GM19193 (cell line): ENCODE results near the gene RNF123.

Experiments used
- POLR2A ChIP-seq: IDR thresholded peaks from 4 replicates; pipeline ENCODE4 v1.6.1; 2011; ENCODE audit not compliant: insufficient read depth, insufficient read length; ENCODE audit errors: extremely low read depth

Gene RNF123

DNA sequence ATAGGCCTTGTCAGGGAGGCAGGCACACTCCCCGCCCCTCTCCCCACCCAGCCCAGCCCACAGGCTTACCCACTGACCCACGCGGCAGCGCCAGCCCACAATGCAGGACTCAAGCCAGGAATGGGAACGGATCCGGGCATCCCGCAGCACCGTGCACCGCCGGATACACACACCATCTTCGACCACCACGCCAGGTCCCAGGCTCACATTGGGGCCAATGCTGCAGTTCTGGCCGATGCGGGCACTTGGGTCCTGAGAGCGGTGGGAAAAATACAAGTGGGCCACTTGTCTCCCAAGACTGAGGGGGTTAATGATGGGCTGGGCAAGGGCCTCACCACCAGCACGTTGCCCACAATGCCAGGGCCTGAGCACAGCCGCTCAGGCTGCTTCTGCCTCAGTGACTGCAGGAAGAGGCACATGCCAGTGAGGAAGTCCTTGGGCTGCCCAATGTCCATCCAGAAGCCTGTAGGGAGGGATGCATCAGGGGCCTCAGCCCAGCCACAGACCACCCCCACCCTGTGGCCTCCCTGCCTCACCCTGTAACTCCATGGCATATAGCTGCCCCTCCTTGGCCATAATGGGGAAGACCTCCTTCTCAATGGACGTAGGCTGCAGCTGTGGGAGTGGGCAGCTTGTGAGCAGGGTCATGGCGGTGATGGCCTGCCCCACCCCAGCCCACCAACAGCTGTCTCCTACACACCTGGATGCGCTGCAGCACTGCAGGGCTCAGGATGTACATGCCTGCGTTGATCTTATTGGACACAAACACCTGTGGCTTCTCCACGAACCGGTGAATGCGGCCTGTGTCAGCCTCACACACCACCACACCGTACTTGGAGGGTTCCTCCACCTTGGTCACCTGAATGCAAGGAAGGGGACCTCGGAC, 32.8 kb downstream of the RNF123 start:
- TF ChIP-seq POLR2A = peak; percentile 31

DNA sequence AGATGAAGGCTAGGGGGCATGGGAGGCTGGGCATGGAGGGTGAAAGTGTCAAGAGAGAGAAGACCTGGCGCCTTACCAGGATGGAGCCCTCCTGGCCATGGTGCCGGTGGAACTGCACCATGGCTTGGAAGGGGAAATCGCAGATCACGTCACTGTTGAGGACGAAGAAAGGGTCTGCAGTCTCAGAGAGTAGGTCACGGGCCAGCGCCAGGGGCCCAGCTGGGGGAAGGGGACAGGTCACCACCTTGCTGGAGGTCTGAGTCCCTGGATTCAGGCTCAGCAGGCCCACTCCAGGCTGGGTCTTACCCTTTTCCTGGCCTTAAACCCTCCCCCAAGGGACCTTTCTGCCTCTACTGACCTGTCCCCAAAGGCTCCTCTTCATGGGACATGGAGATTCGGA, 33.5 kb downstream of the RNF123 start:
- TF ChIP-seq POLR2A = no peak

DNA sequence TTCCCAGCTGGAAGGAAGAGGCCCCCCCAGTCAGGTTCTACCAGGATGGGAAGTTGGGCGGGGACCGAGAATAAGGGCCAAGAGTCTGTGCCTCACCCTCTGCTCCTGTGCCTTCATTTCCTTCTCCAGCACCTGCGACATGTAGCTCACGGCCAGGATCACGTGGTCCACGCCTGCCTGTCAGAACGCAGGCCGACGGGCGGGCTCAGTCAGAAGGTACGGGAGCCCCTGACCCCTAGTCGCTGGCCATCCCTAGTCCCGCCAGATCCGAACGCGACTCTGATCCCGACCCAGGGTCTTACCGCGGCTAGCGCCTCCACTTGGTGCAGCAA, 33.9 kb downstream of the RNF123 start:
- no peak for TF ChIP-seq POLR2A

DNA sequence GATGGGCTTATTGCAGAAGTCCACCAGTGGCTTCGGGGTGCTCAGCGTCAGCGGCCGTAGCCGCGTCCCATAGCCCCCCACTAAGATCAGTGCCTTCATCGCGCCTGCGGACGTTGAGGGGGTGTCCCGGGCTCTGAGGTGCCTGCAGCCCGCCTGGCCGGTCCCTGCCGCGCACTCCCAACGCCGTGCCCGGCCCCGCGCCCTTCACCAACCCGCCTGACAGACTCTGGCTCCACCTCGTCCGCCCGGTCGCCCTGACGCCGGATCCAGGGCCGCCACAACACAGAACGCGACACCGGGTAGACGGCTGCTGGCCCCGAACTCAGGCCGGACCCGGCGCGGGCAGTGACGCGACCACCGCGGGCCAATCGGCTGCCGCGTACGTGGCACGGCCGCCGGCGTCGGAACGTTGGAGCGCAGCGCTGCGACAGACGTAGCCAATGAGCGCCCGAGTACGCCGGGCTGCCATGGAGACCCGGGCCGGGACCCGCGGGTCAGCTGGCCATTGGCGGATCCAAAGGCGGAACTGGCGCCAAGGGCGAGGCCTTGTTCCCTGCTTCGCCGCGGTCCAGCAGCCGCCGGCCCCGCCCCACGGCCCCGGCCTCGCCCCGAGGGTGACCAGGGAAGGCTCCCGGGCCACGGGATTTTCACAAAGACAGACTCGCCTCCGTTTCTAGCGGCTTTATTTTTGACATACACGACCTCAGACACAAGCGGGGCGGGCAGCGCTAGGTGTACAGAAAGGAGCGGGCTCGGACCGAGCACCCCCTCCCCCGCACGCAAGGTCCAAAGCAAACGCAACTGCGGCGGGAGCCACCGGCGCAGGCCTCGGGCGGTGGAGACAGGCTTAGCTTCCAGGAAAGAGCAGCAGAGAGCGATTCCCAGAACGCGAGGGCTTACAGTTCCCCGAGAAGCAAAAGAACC, 34.5 kb downstream of the RNF123 start, which contains the start of gene GMPPB:
TSS of gene GMPPB (minus strand) at position 324 of the 924 bp plus-strand sequence. CDS start at position 99, 225 bp downstream.
- TF ChIP-seq POLR2A = peak; percentile 73

DNA sequence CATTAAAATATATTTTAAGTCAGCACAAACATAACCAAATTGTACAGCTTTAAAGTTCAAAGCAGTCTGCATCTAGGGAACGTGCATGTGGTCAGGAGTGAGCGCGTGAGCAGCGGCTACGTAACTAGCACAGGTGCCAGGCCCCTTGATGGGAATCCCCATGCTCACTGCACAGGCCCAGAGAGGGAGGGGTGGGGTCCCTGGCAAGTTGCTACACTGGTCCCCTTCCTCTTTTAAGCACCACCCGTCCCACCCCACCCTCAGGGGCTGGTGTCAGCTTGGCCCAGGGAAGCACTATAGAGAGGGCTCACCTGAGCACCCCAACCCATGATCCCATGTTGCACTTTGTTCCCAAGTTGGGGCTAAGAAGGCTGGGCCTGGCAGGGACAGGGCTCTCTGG, 35.2 kb downstream of the RNF123 start:
- no peak for TF ChIP-seq POLR2A

DNA sequence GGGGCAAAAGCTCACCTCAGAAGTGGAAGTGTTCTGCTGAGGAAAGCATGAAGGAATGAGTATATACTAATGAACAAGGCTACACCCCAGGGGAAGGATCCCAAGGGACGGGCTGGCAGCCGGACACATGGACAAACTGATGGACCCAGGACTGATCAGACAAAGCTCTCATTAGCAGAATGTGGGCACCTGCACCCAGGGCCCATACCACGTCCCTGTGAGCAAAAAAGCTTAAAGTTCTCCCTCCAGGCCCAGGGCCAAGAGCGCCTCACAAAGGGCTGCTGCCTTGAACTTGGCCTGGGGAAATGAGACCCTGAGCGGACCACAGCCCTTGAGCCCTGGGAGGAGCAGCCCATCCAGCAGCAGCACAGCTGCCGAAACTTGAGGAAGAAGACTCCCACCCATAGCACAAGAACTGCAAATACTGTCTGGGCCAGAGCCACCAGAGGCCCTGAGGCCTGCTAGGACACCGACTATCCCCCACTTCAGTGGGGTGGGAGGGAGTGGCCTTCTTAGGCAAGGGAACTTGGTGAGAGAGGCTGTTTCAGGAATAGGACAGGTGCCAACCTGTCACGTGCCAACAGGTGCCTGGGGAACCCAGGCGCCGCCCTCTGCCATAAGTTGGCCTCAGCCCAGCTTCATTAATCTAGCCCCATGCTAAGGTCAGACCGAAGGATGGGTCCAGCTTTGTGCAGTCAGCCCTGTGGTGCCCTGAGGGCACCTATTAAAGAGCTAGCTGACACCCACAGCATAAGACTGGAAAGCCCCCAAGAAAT, 36.7 kb downstream of the RNF123 start:
- TF ChIP-seq POLR2A = no peak

DNA sequence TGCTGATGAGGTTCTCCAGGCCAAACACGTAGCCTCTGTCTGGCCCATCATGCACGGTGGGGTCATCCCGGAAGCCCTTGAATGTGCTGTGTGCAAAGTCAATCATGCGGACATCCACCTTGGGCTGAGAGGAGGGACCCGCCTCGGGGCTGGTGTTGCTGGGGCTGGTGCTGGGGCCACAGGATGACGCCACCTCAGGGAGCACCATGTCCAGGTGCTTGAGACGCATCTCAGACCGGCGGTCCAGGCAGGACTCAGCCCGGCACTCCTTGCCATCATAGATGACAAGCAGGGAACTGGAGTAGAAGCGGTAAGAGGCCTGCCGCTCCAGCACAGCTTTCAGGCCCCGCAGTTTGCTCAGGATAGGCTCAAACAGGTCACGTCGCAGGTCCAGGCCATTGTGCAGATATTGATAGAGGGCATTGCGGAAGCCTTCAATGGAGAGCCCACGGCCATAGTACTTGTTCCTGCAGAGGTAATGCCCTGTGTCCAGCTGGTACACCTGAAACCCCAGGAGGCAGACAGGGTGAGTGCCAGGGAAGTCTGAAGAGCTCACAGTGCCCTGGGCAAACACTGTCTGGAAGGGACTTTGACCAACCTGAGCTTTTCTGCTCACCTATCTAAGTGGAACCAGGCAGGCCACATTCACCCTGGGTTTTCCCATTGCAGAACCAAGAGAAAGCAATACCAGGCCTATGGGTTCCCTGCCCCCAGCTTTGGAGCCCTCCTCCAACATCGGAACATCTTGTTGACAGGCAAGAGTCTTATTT, 38.0 kb downstream of the RNF123 start:
- no peak for TF ChIP-seq POLR2A

DNA sequence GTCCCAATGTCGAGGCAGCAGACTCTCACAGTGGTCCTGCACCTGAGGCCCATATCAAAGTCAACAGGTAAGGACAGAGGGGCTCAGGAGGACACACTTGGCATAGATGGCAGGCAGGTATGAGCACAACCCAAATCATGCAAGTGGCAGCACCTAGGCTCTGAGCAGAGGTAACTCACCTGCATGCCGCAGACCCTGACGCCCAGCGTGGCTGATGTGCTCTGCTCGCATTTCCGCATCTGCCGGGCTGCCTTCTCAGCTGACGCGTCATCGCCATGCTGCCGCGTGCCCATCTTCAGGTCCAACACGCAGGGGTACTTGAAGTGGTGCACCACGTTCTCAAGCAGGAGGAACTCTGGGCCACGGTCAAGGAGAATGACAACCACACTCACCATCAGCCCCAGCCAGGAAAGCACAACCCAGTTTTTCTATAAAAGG, 38.6 kb downstream of the RNF123 start:
- no peak for TF ChIP-seq POLR2A

DNA sequence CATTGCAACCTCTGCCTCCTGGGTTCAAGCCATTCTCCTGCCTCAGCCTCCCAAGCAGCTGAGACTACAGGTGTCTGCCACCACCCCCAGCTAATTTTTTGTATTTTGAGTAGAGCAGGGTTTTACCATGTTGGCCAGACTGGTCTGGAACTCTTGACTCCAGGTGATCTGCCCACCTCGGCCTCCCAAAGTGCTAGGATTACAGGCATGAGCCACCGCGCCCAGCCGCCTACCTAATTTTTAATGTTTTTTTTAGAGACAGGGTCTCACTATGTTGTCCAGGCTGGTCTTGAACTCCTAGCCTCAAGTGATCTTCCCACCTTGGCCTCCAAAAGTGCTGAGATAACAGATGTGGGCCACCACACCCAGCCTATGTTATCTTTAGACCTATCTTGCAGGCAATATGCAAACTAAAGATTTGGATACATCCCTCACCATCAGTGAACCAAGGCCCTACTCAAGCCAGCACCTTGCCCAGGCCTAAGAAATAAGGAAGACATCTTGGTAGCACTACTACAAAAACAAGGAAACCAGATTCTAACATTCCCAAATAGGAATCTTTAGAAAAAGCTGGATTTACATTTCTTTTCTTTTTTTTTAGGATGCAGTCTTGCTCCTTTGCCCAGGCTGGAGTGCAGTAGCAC, 40.7 kb downstream of the RNF123 start:
- no peak for TF ChIP-seq POLR2A

DNA sequence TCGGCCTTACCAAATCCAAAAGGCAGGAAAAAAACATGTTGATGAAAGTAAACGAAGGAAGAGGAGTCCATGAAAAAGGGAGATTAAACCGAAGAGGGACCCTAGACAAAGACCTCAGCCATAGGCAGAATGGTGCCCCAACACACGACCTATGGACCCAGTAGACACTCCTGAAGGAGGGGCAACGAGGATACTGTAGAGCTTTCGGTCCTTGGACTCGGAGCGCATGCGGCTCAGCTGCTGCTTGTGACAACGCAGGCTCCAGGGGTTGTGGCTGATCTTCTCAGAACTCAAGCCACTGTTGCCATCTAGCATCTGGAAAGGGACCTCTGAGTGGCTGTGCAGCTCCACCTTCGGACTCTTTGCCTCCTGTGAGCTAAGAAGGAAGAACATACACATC, 43.2 kb downstream of the RNF123 start:
- no peak for TF ChIP-seq POLR2A

DNA sequence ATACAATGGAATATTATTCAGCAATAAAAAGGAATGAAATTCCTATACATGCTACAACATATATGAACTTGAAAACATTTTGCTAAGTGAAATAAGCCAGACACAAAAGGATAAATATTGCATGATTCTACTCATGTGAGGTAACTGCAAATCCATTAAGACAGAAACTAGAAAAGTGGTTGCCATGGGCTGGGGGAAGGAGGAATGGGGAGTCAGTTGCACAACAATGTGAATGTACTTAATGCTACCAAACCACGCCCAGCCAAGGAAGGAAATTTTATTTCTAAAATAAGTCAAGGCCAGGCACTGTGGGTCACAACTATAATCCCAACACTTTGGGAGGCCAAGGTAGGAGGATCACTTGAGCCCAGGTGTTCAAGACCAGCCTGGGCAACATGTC, 44.2 kb downstream of the RNF123 start:
- no peak for TF ChIP-seq POLR2A

DNA sequence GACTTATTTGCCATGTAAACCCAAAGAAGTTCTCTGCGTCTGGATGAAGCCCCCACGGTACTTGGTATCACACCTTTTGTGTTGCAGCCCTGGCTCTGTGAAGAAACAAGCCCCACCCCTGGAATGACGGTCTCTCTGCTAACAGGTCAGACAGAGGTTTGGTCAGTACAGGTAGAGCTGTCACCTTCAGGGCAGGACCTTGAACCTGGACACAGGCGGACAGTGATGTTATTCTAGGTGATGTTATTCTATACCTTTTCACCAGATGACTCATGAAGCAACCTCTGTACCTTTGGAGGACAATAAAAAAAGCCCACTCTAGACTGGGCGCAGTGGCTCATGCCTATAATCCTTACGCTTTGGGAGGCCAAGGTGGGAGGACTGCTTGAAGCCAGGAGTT, 45.4 kb downstream of the RNF123 start:
- TF ChIP-seq POLR2A = no peak

DNA sequence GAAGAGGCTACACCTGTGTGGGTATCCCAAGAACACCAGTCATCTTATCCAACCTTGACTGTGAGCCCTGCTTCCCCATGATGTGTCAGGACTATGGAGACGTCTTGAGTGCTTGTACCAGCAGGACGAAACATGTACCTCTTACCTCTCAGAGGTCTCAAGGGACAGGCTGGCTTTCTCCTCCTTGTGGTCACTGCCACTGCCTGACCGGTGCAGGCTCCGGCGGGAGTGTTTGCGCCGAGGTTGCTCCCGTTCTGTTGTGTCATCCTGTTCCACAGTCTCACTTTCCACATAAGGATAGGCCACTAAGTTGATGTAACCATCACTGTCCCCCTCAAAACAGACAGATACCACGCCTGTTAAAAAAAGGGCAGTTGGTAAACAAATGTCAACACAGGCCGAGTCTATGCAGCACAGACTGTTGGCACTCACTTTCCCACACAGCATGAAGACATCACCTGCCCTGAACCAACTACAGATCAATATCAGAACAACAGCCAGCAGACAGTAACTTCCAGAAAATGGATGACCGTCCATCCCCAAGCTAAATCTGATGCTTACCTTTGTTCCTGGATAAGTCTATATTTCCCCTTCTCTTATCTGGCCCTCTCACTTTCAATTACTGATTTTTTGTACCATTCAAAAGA, 48.8 kb downstream of the RNF123 start:
- no peak for TF ChIP-seq POLR2A
